ACHN (cell line): Measurements from ENCODE around the gene UCN2.
"Not testable (repeated sequence)": the region's sequence is repeated elsewhere in the genome, so short reads cannot be mapped to it uniquely, and the experiment has no call there.

ENCODE experiments used
- DNase-seq: peaks from one replicate; pipeline ENCODE4 v3.0.0-alpha.2; 2015
- in situ Hi-C: cut with HindIII; loops from 2 replicates; pipeline ENCODE4 v1.10.0; 2017; ENCODE audit warnings: low sequenced_read_pairs, low pct_ligation_motif_present, low pct_unique_long_range_greater_than_20kb

UCN2 gene

GRCh38 chr3:48548729-48549705 lies 14.6 kb downstream of the UCN2 start:
- DNase-seq: peak; percentile 71
- in situ Hi-C loops: no loop called here

GRCh38 chr3:48548126-48548525 lies 15.5 kb downstream of the UCN2 start:
- in situ Hi-C loops: no loop called here
- no peak for DNase-seq

- no peak for DNase-seq
- in situ Hi-C loops: no loop called here
Measured at GRCh38 chr3:48546203-48546829, 17.3 kb downstream of the UCN2 start.

GRCh38 chr3:48544141-48544540 lies 19.4 kb downstream of the UCN2 start:
- in situ Hi-C loops: no loop called here
- no peak for DNase-seq

GRCh38 chr3:48543271-48543866 lies 20.2 kb downstream of the UCN2 start:
- in situ Hi-C loops: no loop called here
- no peak for DNase-seq

- in situ Hi-C loops: no loop called here
- DNase-seq: no peak
Measured at GRCh38 chr3:48538451-48538850, 25.1 kb downstream of the UCN2 start.

GRCh38 chr3:48536785-48537184 lies 26.8 kb downstream of the UCN2 start:
- DNase-seq: no peak
- in situ Hi-C loops: no loop called here

- in situ Hi-C loops: no loop called here
- DNase-seq: no peak
Measured at GRCh38 chr3:48536116-48536515, 27.5 kb downstream of the UCN2 start.

GRCh38 chr3:48535578-48535977 lies 28.0 kb downstream of the UCN2 start:
- in situ Hi-C loops: no loop called here
- DNase-seq: no peak

GRCh38 chr3:48532977-48533337 lies 30.6 kb downstream of the UCN2 start:
- in situ Hi-C loops: no loop called here
- no peak for DNase-seq

GRCh38 chr3:48532271-48532976 lies 31.2 kb downstream of the UCN2 start:
- in situ Hi-C loops: no loop called here
- no peak for DNase-seq

- DNase-seq, in situ Hi-C loops: not testable (repeated sequence)
Measured at GRCh38 chr3:48530701-48531100, 32.9 kb downstream of the UCN2 start.

GRCh38 chr3:48528754-48529153 lies 34.8 kb downstream of the UCN2 start:
- in situ Hi-C loops: no loop called here
- no peak for DNase-seq

GRCh38 chr3:48528048-48528447 lies 35.5 kb downstream of the UCN2 start:
- no peak for DNase-seq
- in situ Hi-C loops: no loop called here

GRCh38 chr3:48524970-48525369 lies 38.6 kb downstream of the UCN2 start:
- in situ Hi-C loops: no loop called here
- no peak for DNase-seq

- in situ Hi-C loops: no loop called here
- no peak for DNase-seq
Measured at GRCh38 chr3:48521635-48522034, 41.9 kb downstream of the UCN2 start.

GRCh38 chr3:48519277-48519643 lies 44.3 kb downstream of the UCN2 start:
- DNase-seq: no peak
- in situ Hi-C loops: no loop called here

GRCh38 chr3:48518638-48519276 lies 44.8 kb downstream of the UCN2 start:
- in situ Hi-C loops: no loop called here
- DNase-seq: no peak

GRCh38 chr3:48518069-48518468 lies 45.5 kb downstream of the UCN2 start:
- in situ Hi-C loops: no loop called here
- no peak for DNase-seq
